Measurements from ENCODE around the gene TMA7.

DNA sequence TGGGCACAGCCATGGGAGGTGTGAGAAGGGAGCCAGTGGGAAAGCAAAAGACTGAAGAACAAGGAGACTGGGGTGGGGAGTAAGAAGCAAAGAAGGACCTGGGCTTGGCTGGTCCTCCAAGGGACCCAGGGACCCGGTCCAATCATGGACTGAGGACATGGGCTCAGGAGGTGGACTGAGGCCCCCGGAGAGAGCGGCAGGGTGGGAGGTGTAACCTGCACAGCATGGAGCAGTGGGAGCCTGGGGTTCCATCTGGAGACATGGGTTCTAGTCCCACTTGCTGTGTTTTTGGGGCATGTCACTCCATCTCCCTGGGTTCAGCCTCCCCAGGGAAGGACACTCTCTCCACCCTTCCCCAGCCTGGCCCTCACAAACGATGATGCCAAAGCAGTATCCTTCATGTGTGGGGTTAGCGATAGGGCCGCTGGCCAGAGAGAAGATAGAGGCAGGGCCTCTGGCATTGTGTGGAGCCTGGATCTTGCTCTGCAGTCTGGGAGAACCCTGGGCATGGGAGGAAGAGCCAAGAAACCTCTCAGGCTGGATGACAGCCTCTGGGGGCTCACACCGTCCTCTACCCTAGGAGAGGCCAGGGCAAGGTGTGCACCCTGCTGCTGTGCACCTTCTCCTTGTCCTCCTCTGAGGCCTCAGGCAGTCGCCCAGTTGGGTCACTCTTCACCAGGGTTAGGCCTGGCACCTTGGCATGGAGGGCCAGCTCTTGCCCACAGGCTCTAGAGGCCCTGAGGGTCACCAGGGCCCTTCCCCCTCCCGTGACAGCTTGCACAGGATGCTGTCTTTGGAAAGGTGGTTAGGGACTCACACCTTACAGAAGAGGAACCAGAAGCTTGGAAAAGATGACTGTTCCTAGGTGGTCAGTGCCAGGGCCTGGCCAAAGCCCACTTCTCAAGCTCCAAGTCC, 42.0 kb upstream of the TMA7 start:
- no peak for TF ChIP-seq GATA2 (IDR thresholded peaks at IDR 0.05; ENCODE audit: low read depth, low read length)
- TF ChIP-seq GATA3 (IDR thresholded peaks at IDR 0.05; ENCODE audit: low read depth, low read length): no peak
